Activated naive CD8-positive, alpha-beta T cell treated with anti-CD3 and anti-CD28 coated beads, Interleukin-2, amount 50 U/mL, for 16 hours (primary cell): ENCODE data around the gene CKS1B.

Experiments used
- DNase-seq: peaks from one replicate; pipeline ENCODE4 v3.0.0-alpha.2; 2020; ENCODE audit warnings: low read depth, low spot score

Gene CKS1B

GRCh38 chr1:155002464-155003226, 28.2 kb downstream of the CKS1B start, which contains the start of gene ZBTB7B:
Gene ZBTB7B (plus strand): TSS chr1:155002802. CDS start chr1:155014661, 11,859 bp downstream.
- no peak for DNase-seq

- no peak for DNase-seq
Observed at GRCh38 chr1:155003227-155003765, 28.8 kb downstream of the CKS1B start.

- DNase-seq = no peak
Observed at GRCh38 chr1:155003766-155004351, 29.4 kb downstream of the CKS1B start.

GRCh38 chr1:155004352-155005075, 30.0 kb downstream of the CKS1B start:
- no peak for DNase-seq

GRCh38 chr1:155005076-155006011, 30.9 kb downstream of the CKS1B start:
- no peak for DNase-seq

GRCh38 chr1:155006601-155007101, 32.2 kb downstream of the CKS1B start:
- DNase-seq = no peak

GRCh38 chr1:155007251-155007828, 32.9 kb downstream of the CKS1B start:
- no peak for DNase-seq

- no peak for DNase-seq
Observed at GRCh38 chr1:155008015-155008941, 33.8 kb downstream of the CKS1B start.

- DNase-seq = no peak
Observed at GRCh38 chr1:155009221-155009711, 34.8 kb downstream of the CKS1B start.

- DNase-seq = no peak
Observed at GRCh38 chr1:155009742-155010141, 35.3 kb downstream of the CKS1B start.

- no peak for DNase-seq
Observed at GRCh38 chr1:155010211-155010918, 35.9 kb downstream of the CKS1B start.

- DNase-seq = no peak
Observed at GRCh38 chr1:155011004-155011416, 36.5 kb downstream of the CKS1B start.

GRCh38 chr1:155011437-155012025, 37.0 kb downstream of the CKS1B start:
- no peak for DNase-seq

GRCh38 chr1:155012026-155012546, 37.6 kb downstream of the CKS1B start:
- DNase-seq = no peak

- no peak for DNase-seq
Observed at GRCh38 chr1:155012776-155013602, 38.5 kb downstream of the CKS1B start.

GRCh38 chr1:155013632-155014031, 39.2 kb downstream of the CKS1B start:
- no peak for DNase-seq
